ENCODE data around the gene NPAS3.

GRCh38 chr14:33045760-33046159 is 107.1 kb downstream of the NPAS3 start:
- TF ChIP-seq CTCF (IDR thresholded peaks at IDR 0.05) (no peak), POLR2A (IDR thresholded peaks at IDR 0.05) (no peak)
